ENCODE results near the gene TRERF1.

TRERF1 gene

GRCh38 chr6:42185597-42185996 is 266.1 kb downstream of the TRERF1 start:
- DNase-seq (ENCODE audit: low read depth), result no peak

GRCh38 chr6:42184475-42184874 is 267.3 kb downstream of the TRERF1 start:
- DNase-seq (ENCODE audit: low read depth), result no peak

- no peak for DNase-seq (ENCODE audit: low read depth)
Measured at GRCh38 chr6:42182101-42182500, 269.6 kb downstream of the TRERF1 start.

- no peak for DNase-seq (ENCODE audit: low read depth)
Measured at GRCh38 chr6:42179945-42180313, 271.8 kb downstream of the TRERF1 start.

- DNase-seq (ENCODE audit: low read depth), result no peak
Measured at GRCh38 chr6:42179261-42179944, 272.3 kb downstream of the TRERF1 start.

- no peak for DNase-seq (ENCODE audit: low read depth)
Measured at GRCh38 chr6:42177514-42178364, 274.0 kb downstream of the TRERF1 start.

- no peak for DNase-seq (ENCODE audit: low read depth)
Measured at GRCh38 chr6:42176981-42177380, 274.7 kb downstream of the TRERF1 start.

GRCh38 chr6:42175860-42176259 is 275.9 kb downstream of the TRERF1 start:
- no peak for DNase-seq (ENCODE audit: low read depth)
